Lower lobe of right lung (tissue), 2 donors: Measurements from ENCODE around the gene PXK. TPM values are rescaled to one million over a fixed set of nuclear protein-coding genes. Genes with fewer than 3 reads are reported as not detected.
"Not testable (repeated sequence)": the region's sequence is repeated elsewhere in the genome, so short reads cannot be mapped to it uniquely, and the experiment has no call there.

Source experiments
- ATAC-seq, 2 donors: fragments of 200-7000 bp; cut with Tn5 transposase; one replicate each; pipeline ENCODE4 v1.9.1; 2020 to 2022; ENCODE audit warnings: mild to moderate bottlenecking in 2 of 2, moderate library complexity in 2 of 2
- DNase-seq: peaks from one replicate; pipeline ENCODE4 v3.0.0-alpha.2; 2020
- H3K27ac ChIP-seq: fragments of 200-600 bp; one replicate; pipeline ENCODE4 v1.8.0; 2022
- H3K27me3 ChIP-seq: fragments of 200-600 bp; one replicate; pipeline ENCODE4 v1.8.0; 2022; ENCODE audit warnings: low read depth
- H3K36me3 ChIP-seq: fragments of 200-600 bp; one replicate; pipeline ENCODE4 v1.8.0; 2022; ENCODE audit warnings: mild to moderate bottlenecking
- H3K4me1 ChIP-seq: fragments of 200-600 bp; one replicate; pipeline ENCODE4 v1.8.0; 2022
- H3K4me3 ChIP-seq: fragments of 200-600 bp; one replicate; pipeline ENCODE4 v1.8.0; 2022; ENCODE audit warnings: mild to moderate bottlenecking
- H3K9me3 ChIP-seq: fragments of 200-600 bp; one replicate; pipeline ENCODE4 v1.8.0; 2022
- intact Hi-C: fragments of 100-400 bp; cut with DNase I; formaldehyde crosslinking; loops from one replicate; pipeline ENCODE4 v1.11.0; 2022
- total RNA-seq: library from RNA; stranded (reverse); fragmentation: NEBNext Ultra II Directional; extraction: Animal tissue kit (Norgen Biotek cat#: 25700); gene quantifications from one replicate; pipeline ENCODE4 v1.2.1, GENCODE V29; 2021
- TF ChIP-seq, protein P1 (sequence below): fragments of 200-600 bp; IDR thresholded peaks from one replicate; pipeline ENCODE4 v1.8.0; 2022; ENCODE audit warnings: antibody characterized with exemption, mild to moderate bottlenecking
- donor health status: DM: no; HTN: yes; CAD: no; lungs with severe emphysema.

The PXK gene
- total RNA-seq, 1 donor from 2014 or later: 23.7 TPM

DNA sequence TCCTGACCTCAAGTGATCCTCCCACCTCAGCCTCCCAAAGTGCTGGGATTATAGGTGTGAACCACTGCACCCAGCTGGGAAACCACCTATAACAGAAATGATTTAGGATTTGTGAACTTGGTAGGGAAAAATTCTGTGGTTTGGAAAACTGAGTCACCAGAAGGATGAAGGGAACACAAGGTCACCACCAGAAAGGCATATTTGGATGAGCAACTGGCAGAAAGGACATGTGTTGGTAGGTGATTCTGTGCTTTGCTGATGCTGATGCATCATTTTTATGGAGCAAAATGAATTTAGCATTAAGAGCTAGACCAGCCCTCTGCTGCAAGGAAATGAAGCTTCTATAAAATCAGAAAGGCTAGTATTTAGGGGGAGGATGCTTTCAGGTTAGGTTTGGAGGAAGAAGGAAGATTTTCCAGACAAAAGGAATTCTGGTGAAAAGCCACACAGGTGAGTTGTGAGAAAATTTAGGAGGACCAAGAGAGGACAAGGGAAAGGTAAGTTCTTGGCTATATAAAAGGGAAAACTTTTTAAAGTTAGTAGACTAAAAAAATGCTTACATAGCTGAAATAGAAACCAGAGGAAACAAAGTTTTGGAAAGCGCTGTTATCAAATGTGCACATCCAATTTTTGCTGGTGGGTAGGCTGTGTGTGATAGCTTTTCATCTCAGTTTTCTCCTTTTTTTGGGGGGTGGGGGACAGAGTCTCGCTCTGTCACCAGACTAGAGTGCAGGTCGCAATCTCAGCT, 3.6 kb downstream of the PXK start:
- ATAC-seq (no peak), DNase-seq (no peak)
- Histone ChIP-seq H3K4me3 (no peak overlapping the region), H3K4me1 (peaks cover 35% of the 10 kb centered on the region), H3K36me3 (peaks cover 5% of the 10 kb centered on the region), H3K27ac (peak overlapping the region; percentile 41), H3K27me3 (no peaks in the 10 kb centered on the region), H3K9me3 (no peaks in the 10 kb centered on the region)
- TF ChIP-seq, protein P1, sequence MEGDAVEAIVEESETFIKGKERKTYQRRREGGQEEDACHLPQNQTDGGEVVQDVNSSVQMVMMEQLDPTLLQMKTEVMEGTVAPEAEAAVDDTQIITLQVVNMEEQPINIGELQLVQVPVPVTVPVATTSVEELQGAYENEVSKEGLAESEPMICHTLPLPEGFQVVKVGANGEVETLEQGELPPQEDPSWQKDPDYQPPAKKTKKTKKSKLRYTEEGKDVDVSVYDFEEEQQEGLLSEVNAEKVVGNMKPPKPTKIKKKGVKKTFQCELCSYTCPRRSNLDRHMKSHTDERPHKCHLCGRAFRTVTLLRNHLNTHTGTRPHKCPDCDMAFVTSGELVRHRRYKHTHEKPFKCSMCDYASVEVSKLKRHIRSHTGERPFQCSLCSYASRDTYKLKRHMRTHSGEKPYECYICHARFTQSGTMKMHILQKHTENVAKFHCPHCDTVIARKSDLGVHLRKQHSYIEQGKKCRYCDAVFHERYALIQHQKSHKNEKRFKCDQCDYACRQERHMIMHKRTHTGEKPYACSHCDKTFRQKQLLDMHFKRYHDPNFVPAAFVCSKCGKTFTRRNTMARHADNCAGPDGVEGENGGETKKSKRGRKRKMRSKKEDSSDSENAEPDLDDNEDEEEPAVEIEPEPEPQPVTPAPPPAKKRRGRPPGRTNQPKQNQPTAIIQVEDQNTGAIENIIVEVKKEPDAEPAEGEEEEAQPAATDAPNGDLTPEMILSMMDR: no peak
- intact Hi-C loops: no loop called here

DNA sequence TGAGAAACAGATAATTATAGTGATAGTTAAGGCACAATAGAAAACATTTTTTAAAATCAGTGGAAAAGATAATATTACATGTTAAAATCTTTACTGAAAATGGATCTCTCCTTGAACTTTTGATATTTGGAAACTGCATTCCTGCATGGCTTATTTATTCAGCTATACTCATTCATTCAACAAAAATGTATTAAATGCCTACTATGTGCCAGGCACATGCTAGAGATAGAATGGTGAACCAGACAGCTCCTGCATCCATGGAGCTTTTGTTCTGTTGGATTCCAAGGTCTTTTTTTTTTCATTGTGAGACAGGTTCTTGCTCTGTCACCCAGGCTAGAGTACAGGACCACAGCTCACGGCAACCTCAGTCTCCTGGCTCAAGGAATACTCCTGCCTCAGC, 4.5 kb downstream of the PXK start:
- H3K4me1 ChIP-seq: peaks cover 32% of the 10 kb centered on the region
- intact Hi-C loops: no loop called here

DNA sequence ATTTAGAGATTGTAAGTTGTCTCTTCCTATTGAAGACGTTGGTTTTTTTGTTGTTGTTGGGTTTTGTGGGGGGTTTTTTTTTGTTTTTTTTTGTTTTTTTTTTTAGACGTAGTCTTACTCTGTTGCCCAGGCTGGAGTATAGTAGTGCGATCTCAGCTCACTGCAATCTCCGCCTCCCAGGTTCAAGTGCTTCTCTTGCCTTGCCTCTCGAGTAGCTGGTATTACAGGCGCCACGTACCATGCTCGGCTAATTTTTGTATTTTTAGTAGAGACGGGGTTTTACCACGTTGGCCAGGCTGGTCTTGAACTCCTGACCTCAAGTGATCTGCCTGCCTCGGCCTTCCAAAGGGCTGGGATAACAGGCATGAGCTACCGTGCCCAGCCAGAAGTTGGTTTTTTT, 6.5 kb downstream of the PXK start:
- H3K4me3 ChIP-seq, H3K27ac ChIP-seq, H3K36me3 ChIP-seq, H3K27me3 ChIP-seq, ATAC-seq, H3K9me3 ChIP-seq, DNase-seq, intact Hi-C loops: not testable (repeated sequence)
- H3K4me1 ChIP-seq: peaks cover 23% of the 10 kb centered on the region

More for the DNA sequence above, 4.5 kb downstream of the PXK start:
- Histone ChIP-seq H3K4me3 (no peak overlapping the region), H3K36me3 (peaks cover 7% of the 10 kb centered on the region), H3K27ac (no peak overlapping the region), H3K27me3 (no peaks in the 10 kb centered on the region), H3K9me3 (no peaks in the 10 kb centered on the region)
- ATAC-seq: no peak
- DNase-seq: no peak
- TF ChIP-seq, protein P1: no peak

DNA sequence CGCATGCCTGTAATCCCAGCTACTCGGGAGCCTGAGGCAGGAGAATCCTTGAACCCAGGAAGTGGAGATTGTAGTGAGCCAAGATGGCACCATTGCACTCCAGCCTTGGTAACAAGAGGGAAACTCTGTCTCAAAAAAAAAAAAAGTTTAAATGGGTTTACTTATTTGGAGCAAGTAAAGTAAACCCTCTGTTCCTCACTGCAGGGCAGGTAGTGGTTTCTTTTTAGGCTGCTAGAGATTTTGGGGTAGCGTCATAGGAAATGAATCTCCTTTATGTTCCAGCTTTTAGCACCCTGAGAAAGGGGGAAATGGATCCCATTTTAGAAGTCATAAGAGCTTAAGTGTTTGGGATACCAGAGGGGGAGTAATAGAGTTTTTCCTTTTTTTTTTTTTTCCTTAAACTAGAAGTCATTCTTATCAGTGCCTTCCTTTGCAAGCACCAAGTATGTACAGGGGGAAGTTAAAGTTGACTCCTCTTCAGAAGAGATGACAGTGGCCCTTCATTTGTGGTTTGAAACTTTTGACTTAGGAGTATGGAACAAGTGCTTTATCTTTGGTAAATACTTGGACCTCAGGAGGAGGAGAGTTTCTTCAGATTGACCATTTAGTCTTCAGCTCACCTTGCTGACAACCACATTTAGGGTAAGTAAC, 8.0 kb downstream of the PXK start:
- H3K4me1 ChIP-seq: peaks cover 11% of the 10 kb centered on the region
- ATAC-seq: no peak
- H3K27me3 ChIP-seq: no peaks in the 10 kb centered on the region
- intact Hi-C loops: no loop called here
- no peak overlapping the region for H3K4me3 ChIP-seq
- peaks cover 12% of the 10 kb centered on the region for H3K36me3 ChIP-seq
- no peaks in the 10 kb centered on the region for H3K9me3 ChIP-seq
- TF ChIP-seq, protein P1: no peak
- H3K27ac ChIP-seq: no peak overlapping the region
- no peak for DNase-seq

DNA sequence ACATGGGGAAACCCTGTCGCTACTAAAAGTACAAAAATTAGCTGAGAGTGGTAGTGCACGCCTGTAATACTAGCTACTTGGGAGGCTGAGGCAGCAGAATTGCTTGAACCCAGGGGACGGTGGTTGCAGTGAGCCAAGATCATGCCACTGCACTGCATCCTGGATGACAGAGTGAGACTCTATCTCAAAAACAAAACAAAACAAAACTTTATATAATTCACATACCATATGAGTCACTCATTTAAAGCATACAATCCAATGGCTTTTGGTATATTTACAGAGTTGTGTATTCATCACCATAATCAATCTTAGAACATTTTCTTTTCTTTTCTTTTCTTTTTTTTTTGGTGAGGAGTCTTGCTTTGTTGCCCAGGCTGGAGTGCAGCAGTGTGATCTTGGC, 8.7 kb downstream of the PXK start:
- Histone ChIP-seq H3K4me3 (no peak overlapping the region), H3K36me3 (peaks cover 12% of the 10 kb centered on the region), H3K27me3 (no peaks in the 10 kb centered on the region), H3K4me1 (peaks cover 5% of the 10 kb centered on the region), H3K27ac (no peak overlapping the region), H3K9me3 (no peaks in the 10 kb centered on the region)
- TF ChIP-seq, protein P1: no peak
- DNase-seq (no peak), ATAC-seq (no peak)
- intact Hi-C loops: no loop called here

DNA sequence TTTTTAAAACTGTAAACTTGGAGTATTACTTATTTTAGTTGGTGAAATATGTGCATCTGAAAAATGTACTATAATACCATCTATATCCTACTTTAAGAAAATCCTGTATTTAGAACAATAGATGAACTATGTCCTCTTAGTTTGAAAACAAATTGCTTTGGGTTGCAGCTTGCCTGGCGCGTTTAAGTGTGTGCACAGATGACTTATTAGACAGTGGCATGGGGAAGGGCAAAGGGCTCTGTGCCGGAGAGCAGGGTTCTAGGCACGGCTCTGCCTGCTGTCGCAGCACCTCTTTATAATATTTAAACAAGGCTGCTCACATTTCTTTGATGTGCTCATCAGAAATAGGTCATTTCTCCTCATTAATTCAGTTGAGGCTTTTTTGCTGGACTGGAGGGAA, 10.0 kb downstream of the PXK start:
- TF ChIP-seq, protein P1: no peak
- ATAC-seq (no peak), DNase-seq (no peak)
- H3K4me3 ChIP-seq: no peak overlapping the region
- no peaks in the 10 kb centered on the region for H3K9me3 ChIP-seq
- H3K4me1 ChIP-seq: no peaks in the 10 kb centered on the region
- intact Hi-C loops: no loop called here
- peaks cover 12% of the 10 kb centered on the region for H3K36me3 ChIP-seq
- H3K27me3 ChIP-seq: no peaks in the 10 kb centered on the region
- H3K27ac ChIP-seq: no peak overlapping the region
